ENCODE measurements around the gene VAT1.

Gene VAT1

GRCh38 chr17:43026595-43026994, 4.4 kb upstream of the VAT1 start:
- DNase-seq: no peak

- no peak for DNase-seq
These were observed 3.8 kb upstream of the VAT1 start for GRCh38 chr17:43025766-43026537.

- no peak for DNase-seq
These were observed 3.1 kb upstream of the VAT1 start for GRCh38 chr17:43025290-43025657.

- DNase-seq: peak; percentile 84 to 88
These were observed 2.5 kb upstream of the VAT1 start, which contains the start of gene RND2 for GRCh38 chr17:43024407-43025289. Gene RND2, plus strand, starts transcription at chr17:43025231. Its CDS starts 117 bp downstream, at chr17:43025348.

GRCh38 chr17:43020789-43021740, 1.1 kb downstream of the VAT1 start:
- DNase-seq: peak; percentile 71 to 82

GRCh38 chr17:43020030-43020621, 2.1 kb downstream of the VAT1 start:
- no peak for DNase-seq

- DNase-seq: no peak
These were observed 2.8 kb downstream of the VAT1 start for GRCh38 chr17:43019418-43019817.

- no peak for DNase-seq
These were observed 3.3 kb downstream of the VAT1 start for GRCh38 chr17:43018932-43019331.

GRCh38 chr17:43018008-43018853, 4.0 kb downstream of the VAT1 start:
- DNase-seq: peak; percentile 19 to 33

GRCh38 chr17:43016216-43016615, 6.0 kb downstream of the VAT1 start:
- DNase-seq: no peak

GRCh38 chr17:43015579-43015978, 6.6 kb downstream of the VAT1 start:
- no peak for DNase-seq

- DNase-seq: no peak
These were observed 7.3 kb downstream of the VAT1 start for GRCh38 chr17:43014649-43015542.

GRCh38 chr17:43014020-43014648, 8.1 kb downstream of the VAT1 start:
- no peak for DNase-seq

- DNase-seq: no peak
These were observed 8.9 kb downstream of the VAT1 start for GRCh38 chr17:43013296-43013695.

- DNase-seq: no peak
These were observed 10.3 kb downstream of the VAT1 start for GRCh38 chr17:43011728-43012472.

- no peak for DNase-seq
These were observed 11.4 kb downstream of the VAT1 start for GRCh38 chr17:43010667-43011308.

- peak; percentile 77 to 91 for DNase-seq
These were observed 15.3 kb downstream of the VAT1 start, which contains the start of gene IFI35 for GRCh38 chr17:43006639-43007551. Gene IFI35, plus strand, starts transcription at chr17:43006784. Its CDS starts 164 bp downstream, at chr17:43006948.

Measured in inflammatory macrophage treated with lipopolysaccharide for 1 hour (primary cell).